Measurements from ENCODE around the gene SLC2A8.

- TF ChIP-seq CTCF (optimal IDR thresholded peaks at IDR 0.05 in 1 of 3, IDR thresholded peaks at IDR 0.05 in 1 of 3, conservative IDR thresholded peaks at IDR 0.05 in 1 of 3; ENCODE audit: extremely low read depth in 1 of 3, insufficient read depth in 2 of 3, low read length in 3 of 3) (no peak), EZH2 (IDR thresholded peaks at IDR 0.05; ENCODE audit: low read length) (no peak)
These were observed 33.4 kb downstream of the SLC2A8 start for GRCh38 chr9:127430415-127430814.
